ENCODE results near the gene ZBED5.
"Not testable (repeated sequence)": the region's sequence is repeated elsewhere in the genome, so short reads cannot be mapped to it uniquely, and the experiment has no call there.

- TF ChIP-seq, protein P1, sequence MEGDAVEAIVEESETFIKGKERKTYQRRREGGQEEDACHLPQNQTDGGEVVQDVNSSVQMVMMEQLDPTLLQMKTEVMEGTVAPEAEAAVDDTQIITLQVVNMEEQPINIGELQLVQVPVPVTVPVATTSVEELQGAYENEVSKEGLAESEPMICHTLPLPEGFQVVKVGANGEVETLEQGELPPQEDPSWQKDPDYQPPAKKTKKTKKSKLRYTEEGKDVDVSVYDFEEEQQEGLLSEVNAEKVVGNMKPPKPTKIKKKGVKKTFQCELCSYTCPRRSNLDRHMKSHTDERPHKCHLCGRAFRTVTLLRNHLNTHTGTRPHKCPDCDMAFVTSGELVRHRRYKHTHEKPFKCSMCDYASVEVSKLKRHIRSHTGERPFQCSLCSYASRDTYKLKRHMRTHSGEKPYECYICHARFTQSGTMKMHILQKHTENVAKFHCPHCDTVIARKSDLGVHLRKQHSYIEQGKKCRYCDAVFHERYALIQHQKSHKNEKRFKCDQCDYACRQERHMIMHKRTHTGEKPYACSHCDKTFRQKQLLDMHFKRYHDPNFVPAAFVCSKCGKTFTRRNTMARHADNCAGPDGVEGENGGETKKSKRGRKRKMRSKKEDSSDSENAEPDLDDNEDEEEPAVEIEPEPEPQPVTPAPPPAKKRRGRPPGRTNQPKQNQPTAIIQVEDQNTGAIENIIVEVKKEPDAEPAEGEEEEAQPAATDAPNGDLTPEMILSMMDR (IDR thresholded peaks at IDR 0.05) = not testable (repeated sequence)
- TF ChIP-seq POLR2A, EP300 (IDR thresholded peaks at IDR 0.05): not testable (repeated sequence)
Measured at GRCh38 chr11:10822491-10822890, 35.4 kb downstream of the ZBED5 start.

Measured in ovary (tissue), 3 donors.